RWPE2 (cell line): ENCODE measurements around the gene ZNF362.

Experiments used
- ATAC-seq: fragments of 200-7000 bp; cut with Tn5 transposase; 3 replicates; pipeline ENCODE4 v1.9.1; 2021; ENCODE audit warnings: low read depth
- DNase-seq: peaks from one replicate; pipeline ENCODE4 v3.0.0-alpha.2; 2020; ENCODE audit warnings: low spot score
- H3K27ac ChIP-seq: fragments of 450-650 bp; 2 replicates; pipeline ENCODE4 v1.5.1; 2017; ENCODE audit warnings: mild to moderate bottlenecking; ENCODE audit not compliant: poor library complexity, severe bottlenecking
- H3K27me3 ChIP-seq: fragments of 250-450 bp; sonication (Bioruptor Pico); 2 replicates; pipeline ENCODE4 v1.5.1; 2021; ENCODE audit warnings: mild to moderate bottlenecking, moderate library complexity; ENCODE audit not compliant: insufficient read depth, poor library complexity, severe bottlenecking
- H3K36me3 ChIP-seq: fragments of 250-450 bp; sonication (Bioruptor Pico); 2 replicates; pipeline ENCODE4 v1.5.1; 2020; ENCODE audit warnings: low read depth, mild to moderate bottlenecking, moderate library complexity
- H3K4me1 ChIP-seq: fragments of 250-450 bp; sonication (Bioruptor Pico); 2 replicates; pipeline ENCODE4 v1.5.1; 2021; ENCODE audit warnings: mild to moderate bottlenecking, moderate library complexity; ENCODE audit not compliant: insufficient read depth, poor library complexity, severe bottlenecking
- H3K4me3 ChIP-seq: fragments of 250-450 bp; sonication (Bioruptor Pico); 2 replicates; pipeline ENCODE4 v1.5.1; 2021; ENCODE audit warnings: mild to moderate bottlenecking, moderate library complexity; ENCODE audit not compliant: severe bottlenecking
- H3K9me3 ChIP-seq: fragments of 250-450 bp; sonication (Bioruptor Pico); 2 replicates; pipeline ENCODE4 v1.5.1; 2021; ENCODE audit warnings: mild to moderate bottlenecking, moderate library complexity; ENCODE audit not compliant: severe bottlenecking
- TF ChIP-seq, protein P1 (sequence below): fragments of 450-650 bp; IDR thresholded peaks from one replicate; pipeline ENCODE4 v1.5.1; 2017; ENCODE audit warnings: mild to moderate bottlenecking, moderate library complexity; ENCODE audit not compliant: poor library complexity, severe bottlenecking

ZNF362 gene

DNA sequence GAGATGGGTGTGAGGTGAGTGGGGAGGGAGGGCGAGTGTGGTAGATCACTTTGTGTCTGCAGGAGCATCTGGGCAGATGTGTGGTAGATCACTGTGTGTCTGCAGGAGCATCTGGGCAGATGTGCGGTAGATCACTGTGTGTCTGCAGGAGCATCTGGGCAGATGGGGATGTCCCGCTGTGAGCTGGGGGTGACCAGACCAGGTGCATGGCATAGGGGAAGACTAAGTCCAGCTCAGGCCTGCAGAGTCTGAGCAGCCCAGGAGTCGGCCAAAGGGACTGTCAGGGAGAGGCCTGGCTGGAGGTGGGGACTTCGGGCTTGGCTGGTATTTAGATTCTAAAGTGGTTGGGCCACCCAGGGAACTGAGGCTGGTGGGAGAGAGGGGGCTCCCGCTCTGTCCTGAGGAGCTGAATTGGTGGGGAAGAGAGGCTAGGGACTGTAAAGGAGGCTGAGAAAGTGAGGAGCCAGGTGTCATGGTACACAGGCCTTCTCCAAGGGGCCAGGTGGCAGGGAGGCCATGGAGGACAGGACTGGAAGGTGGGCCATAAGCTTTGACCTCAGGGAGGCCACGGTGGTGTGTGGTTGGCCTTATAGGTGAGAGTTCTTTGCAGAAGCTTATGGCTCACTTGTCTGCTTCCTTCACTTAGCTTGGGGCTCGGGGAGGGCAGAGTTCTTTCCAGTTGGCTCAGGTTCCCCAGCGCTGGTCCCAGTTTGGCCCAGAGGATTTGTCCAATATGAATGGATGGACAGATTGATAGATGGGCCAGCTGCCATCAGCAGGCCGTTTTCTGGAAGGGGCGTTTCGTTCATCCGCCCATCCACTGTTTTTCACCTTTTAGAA, 15.6 kb downstream of the ZNF362 start:
- Histone ChIP-seq H3K4me1 (no peaks in the 10 kb centered on the region), H3K27ac (no peak overlapping the region), H3K4me3 (no peak overlapping the region), H3K9me3 (no peaks in the 10 kb centered on the region), H3K27me3 (no peaks in the 10 kb centered on the region), H3K36me3 (peaks cover 10% of the 10 kb centered on the region)
- DNase-seq (no peak), ATAC-seq (no peak)
- TF ChIP-seq, protein P1, sequence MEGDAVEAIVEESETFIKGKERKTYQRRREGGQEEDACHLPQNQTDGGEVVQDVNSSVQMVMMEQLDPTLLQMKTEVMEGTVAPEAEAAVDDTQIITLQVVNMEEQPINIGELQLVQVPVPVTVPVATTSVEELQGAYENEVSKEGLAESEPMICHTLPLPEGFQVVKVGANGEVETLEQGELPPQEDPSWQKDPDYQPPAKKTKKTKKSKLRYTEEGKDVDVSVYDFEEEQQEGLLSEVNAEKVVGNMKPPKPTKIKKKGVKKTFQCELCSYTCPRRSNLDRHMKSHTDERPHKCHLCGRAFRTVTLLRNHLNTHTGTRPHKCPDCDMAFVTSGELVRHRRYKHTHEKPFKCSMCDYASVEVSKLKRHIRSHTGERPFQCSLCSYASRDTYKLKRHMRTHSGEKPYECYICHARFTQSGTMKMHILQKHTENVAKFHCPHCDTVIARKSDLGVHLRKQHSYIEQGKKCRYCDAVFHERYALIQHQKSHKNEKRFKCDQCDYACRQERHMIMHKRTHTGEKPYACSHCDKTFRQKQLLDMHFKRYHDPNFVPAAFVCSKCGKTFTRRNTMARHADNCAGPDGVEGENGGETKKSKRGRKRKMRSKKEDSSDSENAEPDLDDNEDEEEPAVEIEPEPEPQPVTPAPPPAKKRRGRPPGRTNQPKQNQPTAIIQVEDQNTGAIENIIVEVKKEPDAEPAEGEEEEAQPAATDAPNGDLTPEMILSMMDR = no peak

DNA sequence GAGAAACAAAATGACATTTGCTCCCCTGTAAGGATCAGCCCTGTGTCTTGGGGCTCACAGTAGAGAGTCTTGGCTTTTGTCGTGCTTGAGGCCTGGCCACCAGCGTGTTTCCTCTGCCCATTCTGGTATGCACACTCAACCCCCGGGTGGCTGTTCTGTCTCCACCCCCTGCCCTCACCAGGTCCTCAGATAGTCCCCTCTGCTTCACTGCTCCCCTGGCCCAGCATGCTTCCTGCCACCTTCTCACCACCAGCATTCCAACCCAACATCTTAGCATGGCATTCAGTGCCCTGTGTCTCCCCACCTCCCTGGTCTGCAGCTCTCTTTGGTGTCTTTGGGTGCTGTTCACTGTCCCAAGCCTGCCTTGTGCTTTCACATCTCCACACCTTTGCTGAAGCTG, 16.2 kb downstream of the ZNF362 start:
- Histone ChIP-seq H3K27me3 (no peaks in the 10 kb centered on the region), H3K27ac (no peak overlapping the region), H3K36me3 (peaks cover 15% of the 10 kb centered on the region)

DNA sequence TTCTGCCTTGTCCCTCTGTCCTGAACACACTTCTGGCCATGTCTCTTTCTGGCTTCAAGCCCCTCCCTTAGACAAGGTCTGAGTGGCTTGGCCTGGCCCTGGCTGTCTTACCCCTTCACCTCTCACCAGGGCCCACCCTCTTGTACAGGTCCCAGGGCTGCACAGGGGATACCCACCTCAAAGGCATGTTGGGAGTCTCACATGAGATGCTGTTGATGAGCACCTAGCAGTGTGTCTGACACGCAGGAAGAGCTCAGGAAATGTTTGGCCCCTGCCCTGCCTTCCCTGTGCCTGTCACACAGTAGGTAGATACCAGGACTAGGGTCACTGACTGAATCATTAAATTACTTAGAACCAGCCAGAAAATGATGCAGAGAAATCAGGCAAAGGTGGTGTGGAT, 16.6 kb downstream of the ZNF362 start:
- no peak for DNase-seq
- TF ChIP-seq, protein P1 = no peak
- peaks cover 15% of the 10 kb centered on the region for H3K36me3 ChIP-seq
- ATAC-seq = no peak
- no peaks in the 10 kb centered on the region for H3K4me1 ChIP-seq
- H3K27me3 ChIP-seq = no peaks in the 10 kb centered on the region
- no peak overlapping the region for H3K27ac ChIP-seq
- no peak overlapping the region for H3K4me3 ChIP-seq
- H3K9me3 ChIP-seq = no peaks in the 10 kb centered on the region

More for the DNA sequence above, 16.2 kb downstream of the ZNF362 start:
- Histone ChIP-seq H3K4me3 (no peak overlapping the region), H3K9me3 (no peaks in the 10 kb centered on the region), H3K4me1 (no peaks in the 10 kb centered on the region)
- no peak for ATAC-seq
- DNase-seq = no peak
- TF ChIP-seq, protein P1 = no peak

DNA sequence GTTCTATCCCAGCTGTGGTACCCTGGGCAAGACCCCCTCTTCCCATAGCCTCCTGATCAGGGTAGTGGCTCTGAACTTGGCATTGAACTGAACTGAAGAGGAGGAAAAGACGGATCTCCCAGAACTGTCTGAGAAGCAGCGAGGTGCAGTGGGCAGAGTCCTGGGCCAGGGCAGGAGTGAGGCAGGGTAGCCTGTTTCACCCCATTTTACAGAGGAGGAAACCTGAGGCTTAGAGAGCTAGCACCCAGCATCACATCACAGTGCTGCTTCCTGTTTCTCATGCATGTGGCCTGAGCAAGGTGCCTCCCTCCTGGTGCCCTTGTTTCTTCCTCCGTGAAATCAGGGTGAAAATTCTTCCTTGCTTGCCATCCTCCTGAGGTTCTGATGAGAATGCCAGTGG, 17.1 kb downstream of the ZNF362 start:
- no peak for DNase-seq
- no peaks in the 10 kb centered on the region for H3K27me3 ChIP-seq
- ATAC-seq = no peak
- peaks cover 18% of the 10 kb centered on the region for H3K36me3 ChIP-seq
- H3K27ac ChIP-seq = no peak overlapping the region
- H3K4me1 ChIP-seq = no peaks in the 10 kb centered on the region
- TF ChIP-seq, protein P1 = no peak
- H3K4me3 ChIP-seq = no peak overlapping the region
- H3K9me3 ChIP-seq = no peaks in the 10 kb centered on the region

DNA sequence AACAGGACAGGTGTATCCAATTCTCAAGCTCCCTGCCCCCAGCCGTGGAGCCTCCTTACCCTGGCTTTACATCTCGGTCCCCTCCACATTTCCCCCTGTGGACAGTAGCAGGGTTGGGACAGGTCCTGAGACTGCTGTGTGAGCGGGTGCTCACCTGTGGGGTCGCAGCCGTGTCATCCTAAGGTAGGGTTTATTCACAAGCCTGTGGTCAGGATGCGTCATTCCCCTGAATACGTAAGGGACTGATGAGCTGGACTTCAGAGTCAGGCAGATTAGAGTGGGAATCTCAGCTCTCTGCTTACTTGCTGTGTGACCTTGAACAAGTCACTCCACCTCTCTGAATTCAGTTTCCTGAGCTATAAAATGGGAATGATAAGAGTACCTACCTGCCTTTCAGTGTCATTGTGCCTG, 17.7 kb downstream of the ZNF362 start:
- ATAC-seq (no peak), DNase-seq (no peak)
- H3K27ac ChIP-seq = no peak overlapping the region
- peaks cover 18% of the 10 kb centered on the region for H3K36me3 ChIP-seq
- TF ChIP-seq, protein P1 = no peak
- no peaks in the 10 kb centered on the region for H3K4me1 ChIP-seq
- no peaks in the 10 kb centered on the region for H3K9me3 ChIP-seq
- H3K27me3 ChIP-seq = no peaks in the 10 kb centered on the region
- H3K4me3 ChIP-seq = no peak overlapping the region
